Parathyroid adenoma (tissue), 2 donors: ENCODE results near the gene PGBD1.

Experiments
- H2AFZ ChIP-seq: fragments of 300-600 bp; sonication (generic); one replicate; pipeline ENCODE4 v1.7.0; 2017; ENCODE audit warnings: antibody characterized with exemption, mild to moderate bottlenecking
- H3K27ac ChIP-seq: fragments of 300-600 bp; sonication (generic); one replicate; pipeline ENCODE4 v1.7.0; 2017
- H3K27me3 ChIP-seq: fragments of 300-600 bp; sonication (generic); one replicate; pipeline ENCODE4 v1.7.0; 2017; ENCODE audit warnings: low read length; ENCODE audit not compliant: control insufficient read depth, insufficient read depth
- H3K36me3 ChIP-seq: fragments of 300-600 bp; sonication (generic); one replicate; pipeline ENCODE4 v1.7.0; 2017; ENCODE audit warnings: low read length; ENCODE audit not compliant: control insufficient read depth, insufficient read depth
- H3K4me1 ChIP-seq: fragments of 300-600 bp; sonication (generic); one replicate; pipeline ENCODE4 v1.7.0; 2017; ENCODE audit warnings: control low read depth
- H3K4me2 ChIP-seq: fragments of 300-600 bp; sonication (generic); one replicate; pipeline ENCODE4 v1.7.0; 2017; ENCODE audit warnings: low read length
- H3K4me3 ChIP-seq: fragments of 300-600 bp; sonication (generic); one replicate; pipeline ENCODE4 v1.7.0; 2017; ENCODE audit warnings: low read depth, low read length
- H3K79me2 ChIP-seq: fragments of 300-600 bp; sonication (generic); one replicate; pipeline ENCODE4 v1.7.0; 2017; ENCODE audit warnings: control low read depth
- H3K9ac ChIP-seq: fragments of 300-600 bp; sonication (generic); one replicate; pipeline ENCODE4 v1.7.0; 2017; ENCODE audit warnings: mild to moderate bottlenecking
- H3K9me3 ChIP-seq: fragments of 300-600 bp; sonication (generic); one replicate; pipeline ENCODE4 v1.7.0; 2017; ENCODE audit warnings: low read length; ENCODE audit not compliant: control insufficient read depth
- CTCF ChIP-seq: fragments of 300-600 bp; sonication (generic); IDR thresholded peaks from one replicate; pipeline ENCODE4 v1.7.0; 2017; ENCODE audit warnings: antibody characterized with exemption, mild to moderate bottlenecking
- donor health status: primary hyperparathyroidism.

PGBD1 gene

GRCh38 chr6:28347119-28347518, 65.7 kb downstream of the PGBD1 start:
- Histone ChIP-seq H3K36me3 (no peaks in the 10 kb centered on the region), H3K9me3 (no peaks in the 10 kb centered on the region), H3K4me1 (peaks cover 2% of the 10 kb centered on the region), H3K9ac (no peak overlapping the region), H2AFZ (peak overlapping the region; percentile 13), H3K27ac (no peak overlapping the region), H3K4me2 (no peak overlapping the region), H3K27me3 (no peaks in the 10 kb centered on the region), H3K79me2 (no peaks in the 10 kb centered on the region), H3K4me3 (no peak overlapping the region)
- no peak for TF ChIP-seq CTCF

GRCh38 chr6:28349344-28349891, 68.0 kb downstream of the PGBD1 start:
- no peak for TF ChIP-seq CTCF
- Histone ChIP-seq H3K36me3 (no peaks in the 10 kb centered on the region), H3K27ac (peak overlapping the region; percentile 83), H3K9ac (peak overlapping the region; percentile 25), H3K4me1 (peaks cover 2% of the 10 kb centered on the region), H3K79me2 (no peaks in the 10 kb centered on the region), H3K4me2 (peak overlapping the region; percentile 67), H3K9me3 (no peaks in the 10 kb centered on the region), H3K4me3 (peak overlapping the region; percentile 69), H3K27me3 (no peaks in the 10 kb centered on the region), H2AFZ (peak overlapping the region; percentile 89)

- H3K27ac ChIP-seq, result peak within 1 kb of the TSS; percentile 83
- H3K4me1 ChIP-seq, result peaks cover 4% of the 10 kb centered on the region
- H3K4me2 ChIP-seq, result peak within 1 kb of the TSS; percentile 67
- H3K9ac ChIP-seq, result peak within 1 kb of the TSS; percentile 25
- H3K79me2 ChIP-seq, result no peaks in the 10 kb centered on the region
- H3K27me3 ChIP-seq, result no peaks in the 10 kb centered on the region
- peak within 1 kb of the TSS; percentile 89 for H2AFZ ChIP-seq
- peak within 1 kb of the TSS; percentile 69 for H3K4me3 ChIP-seq
- H3K36me3 ChIP-seq, result no peaks in the 10 kb centered on the region
- no peak for TF ChIP-seq CTCF
- H3K9me3 ChIP-seq, result no peaks in the 10 kb centered on the region
Observed at GRCh38 chr6:28349892-28350737, 68.7 kb downstream of the PGBD1 start, which contains the start of gene ZKSCAN3. Gene ZKSCAN3 (plus strand): TSS chr6:28349947. CDS start chr6:28359587, 9,640 bp downstream.

- peaks cover 8% of the 10 kb centered on the region for H3K4me1 ChIP-seq
- no peak overlapping the region for H3K9ac ChIP-seq
- H3K27me3 ChIP-seq, result no peaks in the 10 kb centered on the region
- no peak overlapping the region for H2AFZ ChIP-seq
- H3K79me2 ChIP-seq, result no peaks in the 10 kb centered on the region
- peak overlapping the region; percentile 69 for H3K4me3 ChIP-seq
- H3K27ac ChIP-seq, result peak overlapping the region; percentile 83
- no peaks in the 10 kb centered on the region for H3K36me3 ChIP-seq
- H3K9me3 ChIP-seq, result no peaks in the 10 kb centered on the region
- TF ChIP-seq CTCF, result no peak
- H3K4me2 ChIP-seq, result peak overlapping the region; percentile 67
Observed at GRCh38 chr6:28351087-28351486, 69.7 kb downstream of the PGBD1 start.
